ENCODE data around the gene TLCD1.

TLCD1 gene

GRCh38 chr17:28702026-28702751, 23.8 kb downstream of the TLCD1 start:
- Histone ChIP-seq H3K36me3 (peaks cover 93% of the 10 kb centered on the region), H3K9me3 (ENCODE audit: severe bottlenecking) (no peaks in the 10 kb centered on the region), H3K4me3 (ENCODE audit: low read depth, low read length) (no peak overlapping the region), H3K27ac (peak overlapping the region; percentile 78), H3K27me3 (ENCODE audit: insufficient read depth, low read depth, severe bottlenecking) (no peaks in the 10 kb centered on the region)
- no peak for DNase-seq
- TF ChIP-seq CTCF (IDR thresholded peaks at IDR 0.05; ENCODE audit: low read depth, low read length): no peak

GRCh38 chr17:28700830-28701492, 25.1 kb downstream of the TLCD1 start:
- Histone ChIP-seq H3K27me3 (ENCODE audit: insufficient read depth, low read depth, severe bottlenecking) (no peaks in the 10 kb centered on the region), H3K36me3 (peaks cover 100% of the 10 kb centered on the region), H3K9me3 (ENCODE audit: severe bottlenecking) (no peaks in the 10 kb centered on the region), H3K27ac (no peak overlapping the region), H3K4me3 (ENCODE audit: low read depth, low read length) (no peak overlapping the region)
- TF ChIP-seq CTCF (IDR thresholded peaks at IDR 0.05; ENCODE audit: low read depth, low read length): no peak
- DNase-seq: no peak

- H3K27ac ChIP-seq: no peak overlapping the region
- no peaks in the 10 kb centered on the region for H3K27me3 ChIP-seq (ENCODE audit: insufficient read depth, low read depth, severe bottlenecking)
Measured at GRCh38 chr17:28700278-28700677, 25.8 kb downstream of the TLCD1 start.

GRCh38 chr17:28698253-28698941, 27.6 kb downstream of the TLCD1 start:
- TF ChIP-seq CTCF (IDR thresholded peaks at IDR 0.05; ENCODE audit: low read depth, low read length): no peak
- H3K9me3 ChIP-seq (ENCODE audit: severe bottlenecking): no peaks in the 10 kb centered on the region
- H3K36me3 ChIP-seq: peaks cover 100% of the 10 kb centered on the region
- DNase-seq: peak; percentile 79
- no peaks in the 10 kb centered on the region for H3K27me3 ChIP-seq (ENCODE audit: insufficient read depth, low read depth, severe bottlenecking)
- no peak overlapping the region for H3K4me3 ChIP-seq (ENCODE audit: low read depth, low read length)
- H3K27ac ChIP-seq: peak overlapping the region; percentile 86

More at GRCh38 chr17:28700278-28700677, 25.8 kb downstream of the TLCD1 start:
- no peak for TF ChIP-seq CTCF (IDR thresholded peaks at IDR 0.05; ENCODE audit: low read depth, low read length)
- no peak for DNase-seq
- H3K4me3 ChIP-seq (ENCODE audit: low read depth, low read length): no peak overlapping the region
- peaks cover 100% of the 10 kb centered on the region for H3K36me3 ChIP-seq
- no peaks in the 10 kb centered on the region for H3K9me3 ChIP-seq (ENCODE audit: severe bottlenecking)

GRCh38 chr17:28693869-28694268, 32.2 kb downstream of the TLCD1 start:
- no peak for DNase-seq
- Histone ChIP-seq H3K27ac (no peak overlapping the region), H3K27me3 (ENCODE audit: insufficient read depth, low read depth, severe bottlenecking) (no peaks in the 10 kb centered on the region), H3K36me3 (peaks cover 97% of the 10 kb centered on the region), H3K4me3 (ENCODE audit: low read depth, low read length) (no peak overlapping the region), H3K9me3 (ENCODE audit: severe bottlenecking) (no peaks in the 10 kb centered on the region)
- no peak for TF ChIP-seq CTCF (IDR thresholded peaks at IDR 0.05; ENCODE audit: low read depth, low read length)
